Raji (cell line): ENCODE results near the gene ZNF428.

Experiments used
- POLR2A ChIP-seq: IDR thresholded peaks from 2 replicates; pipeline ENCODE4 v1.6.1; 2011; ENCODE audit warnings: low read depth, low read length, control low read depth; ENCODE audit not compliant: insufficient read depth

The ZNF428 gene

GRCh38 chr19:43592800-43593350, 26.6 kb downstream of the ZNF428 start:
- TF ChIP-seq POLR2A, result no peak

DNA sequence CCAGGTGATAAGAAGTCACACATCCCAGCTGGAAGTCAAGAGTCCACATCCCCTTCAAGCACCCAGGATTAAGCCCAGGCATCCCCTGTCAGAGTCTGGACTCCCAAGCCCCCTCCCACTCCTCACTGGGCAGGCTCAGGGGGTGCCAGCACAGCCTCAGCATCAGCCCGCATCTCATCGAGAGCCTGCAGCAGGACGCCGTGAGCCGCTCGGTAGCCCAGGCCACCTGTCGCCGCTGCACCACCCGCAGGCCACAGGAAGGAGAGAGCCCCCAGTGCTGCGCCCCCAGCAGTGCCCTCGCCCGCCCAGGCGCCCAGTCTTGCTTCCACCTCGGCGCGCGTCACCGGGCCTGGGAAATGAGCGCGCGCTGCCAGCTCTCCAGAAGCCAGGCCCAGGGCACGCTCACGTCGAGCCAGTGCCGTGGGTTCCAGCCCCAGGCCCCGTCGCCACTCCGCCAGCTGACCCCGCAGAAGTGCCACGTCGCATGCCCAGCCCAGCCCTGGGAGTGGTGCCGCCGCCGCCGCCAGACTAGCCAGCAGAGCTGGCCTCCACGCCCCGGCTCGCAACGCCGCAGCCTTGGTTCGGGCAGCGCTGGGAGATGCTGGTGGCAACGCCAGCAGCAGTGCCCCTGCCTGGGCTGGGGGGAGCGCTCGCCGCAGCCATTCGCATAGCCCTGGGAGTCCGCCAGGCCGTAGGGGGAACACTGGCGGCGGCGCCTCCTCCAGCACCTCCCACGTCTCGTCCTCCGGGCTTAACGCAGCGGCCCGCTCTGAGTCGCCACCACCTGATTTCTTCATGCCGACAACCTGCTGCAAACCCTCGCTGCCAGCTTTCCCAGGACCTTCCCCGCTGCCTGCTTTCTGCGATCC, 27.3 kb downstream of the ZNF428 start:
- TF ChIP-seq POLR2A, result no peak

GRCh38 chr19:43589678-43590077, 29.8 kb downstream of the ZNF428 start:
- no peak for TF ChIP-seq POLR2A

GRCh38 chr19:43589277-43589676, 30.2 kb downstream of the ZNF428 start:
- no peak for TF ChIP-seq POLR2A

DNA sequence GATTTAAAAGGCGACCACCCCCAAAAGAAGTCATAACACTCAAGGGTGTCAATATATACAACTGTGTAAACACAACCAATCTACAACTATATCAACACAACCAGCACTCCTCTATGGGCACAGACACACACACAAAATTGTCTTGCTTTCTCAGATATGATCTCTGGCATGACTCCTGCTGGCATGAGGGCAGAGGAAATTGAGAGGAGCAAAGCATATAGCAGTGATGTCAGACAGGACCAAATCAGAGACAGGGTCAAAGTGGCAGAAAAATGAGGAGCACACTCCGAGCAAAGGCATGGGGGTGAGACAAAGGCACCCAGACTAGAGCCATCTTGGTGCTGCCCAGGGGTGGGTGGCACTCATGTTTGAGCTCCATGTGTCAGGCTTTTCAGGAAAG, 33.1 kb downstream of the ZNF428 start:
- no peak for TF ChIP-seq POLR2A

DNA sequence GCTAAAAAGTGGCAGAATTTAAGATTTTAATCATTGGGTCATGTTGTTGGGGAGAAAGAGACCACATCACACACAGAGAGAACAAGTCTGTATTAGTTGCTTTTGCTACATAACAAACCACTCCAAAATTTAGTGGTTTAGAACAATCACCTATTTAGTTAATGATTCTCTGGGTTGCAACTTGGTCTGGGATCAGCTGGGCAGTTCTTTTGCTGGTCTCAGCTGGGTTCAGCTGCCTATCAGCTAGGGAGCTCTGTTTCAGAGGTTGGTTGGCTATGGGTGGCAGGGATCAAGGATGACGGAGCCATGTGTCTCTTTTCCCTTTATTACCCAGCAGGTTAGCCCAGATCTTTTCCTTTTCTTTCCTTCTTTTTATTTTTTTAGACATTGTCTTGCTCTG, 34.9 kb downstream of the ZNF428 start:
- TF ChIP-seq POLR2A, result no peak

GRCh38 chr19:43582495-43582894, 36.9 kb downstream of the ZNF428 start:
- no peak for TF ChIP-seq POLR2A

DNA sequence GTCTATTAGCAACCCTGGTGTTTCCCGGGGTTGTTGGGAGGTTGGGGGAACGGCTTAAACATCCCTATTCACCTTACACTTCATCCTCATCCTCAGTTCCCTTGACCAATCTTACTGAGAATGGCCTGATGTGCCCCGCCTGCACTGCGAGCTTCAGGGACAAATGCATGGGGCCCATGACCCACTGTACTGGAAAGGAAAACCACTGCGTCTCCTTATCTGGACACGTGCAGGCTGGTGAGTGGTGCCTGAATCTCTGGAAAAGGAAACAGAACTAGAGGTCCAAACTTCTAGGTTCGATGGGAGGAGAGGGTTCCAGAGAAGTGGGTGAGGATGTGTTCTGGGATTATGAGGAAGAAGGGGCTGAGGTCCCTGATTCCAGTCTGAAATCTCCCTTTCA, 38.0 kb downstream of the ZNF428 start:
- no peak for TF ChIP-seq POLR2A

GRCh38 chr19:43578787-43579186, 40.6 kb downstream of the ZNF428 start:
- TF ChIP-seq POLR2A, result no peak

DNA sequence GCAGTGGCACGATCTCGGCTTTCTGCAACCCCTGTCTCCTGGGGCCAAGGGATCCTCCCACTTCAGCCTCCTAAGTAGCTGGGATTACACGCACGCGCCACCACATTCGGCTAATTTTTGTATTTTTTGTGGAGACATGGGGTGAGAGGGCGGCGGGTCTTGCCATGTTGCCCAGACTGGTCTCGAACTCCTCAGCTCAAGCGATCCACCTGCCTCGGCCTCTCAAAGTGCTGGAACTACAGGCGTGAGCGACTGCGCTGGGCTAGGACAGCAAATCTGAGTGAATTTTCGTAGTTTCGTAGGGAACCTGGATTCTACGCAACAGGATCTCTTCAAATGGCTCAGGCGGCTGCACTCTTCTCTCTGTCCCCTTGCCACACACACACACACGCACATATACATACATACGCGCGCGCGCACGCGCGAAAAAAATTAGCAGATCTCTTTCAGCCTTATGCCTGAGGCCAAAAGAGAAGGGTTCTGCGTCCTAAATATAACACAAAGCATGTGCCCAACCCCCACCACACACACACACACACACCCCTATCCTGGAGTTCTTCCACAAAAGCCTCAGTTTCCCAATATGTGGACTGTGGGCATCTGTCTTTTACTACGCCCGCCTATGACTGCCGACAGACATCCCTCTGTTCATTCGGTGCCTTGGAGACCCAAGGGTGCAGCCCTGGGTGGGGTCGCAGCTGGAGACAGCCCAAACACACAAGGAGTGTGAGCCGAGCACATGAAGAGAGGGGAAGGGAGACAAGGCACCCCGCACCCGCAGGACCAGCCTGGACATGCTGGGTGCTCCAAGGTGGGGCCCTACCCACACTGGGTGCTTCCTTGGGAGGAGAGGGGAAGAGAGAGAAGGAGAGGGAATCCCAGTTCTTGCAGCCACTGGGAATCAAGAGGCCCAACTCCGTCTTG, 43.2 kb downstream of the ZNF428 start:
- no peak for TF ChIP-seq POLR2A

GRCh38 chr19:43575156-43575950, 44.1 kb downstream of the ZNF428 start, which contains the start of the genes PINLYP and XRCC1:
TSS of gene PINLYP (plus strand) at chr19:43575801. CDS start at chr19:43577192, 1,391 bp downstream.
TSS of gene XRCC1 (minus strand) at chr19:43575527. CDS start at chr19:43575458, 69 bp downstream.
- TF ChIP-seq POLR2A, result peak; percentile 67

GRCh38 chr19:43574424-43575155, 44.8 kb downstream of the ZNF428 start:
- no peak for TF ChIP-seq POLR2A

- no peak for TF ChIP-seq POLR2A
These were observed 47.2 kb downstream of the ZNF428 start for GRCh38 chr19:43572171-43572588.
